ENCODE measurements around the gene PHLDB2. TPM values are rescaled to one million over a fixed set of nuclear protein-coding genes. Genes with fewer than 3 reads are reported as not detected.

The PHLDB2 gene
- total and polyA plus RNA-seq, 2 of the 8 experiments (the other 6 are each of a cell fraction or from before 2014, with no cell fraction given) = 5.8 to 22.6 TPM

- H2BK120ac ChIP-seq (replicated peaks; ENCODE audit: low read depth, low read length) = no peak overlapping the region
- FAIRE-seq (no peak), DNase-seq (ENCODE audit: low read depth in 1 of 2, low spot score in 2 of 2) (no peak)
- H3K36me3 ChIP-seq (ENCODE audit: control insufficient read depth in 2 of 4, insufficient read depth in 4 of 4, low read length in 3 of 4) = peaks cover 0 to 8% (median 4%) of the 10 kb centered on the region in 4 experiments; a peak in 3 of 8 replicates
- H4K91ac ChIP-seq (replicated peaks; ENCODE audit: insufficient read length, low read length) = no peak overlapping the region
- no peak overlapping the region for H4K8ac ChIP-seq (ENCODE audit: extremely low read depth, insufficient read depth, low read length)
- H3K14ac ChIP-seq (ENCODE audit: insufficient read length) = no peak overlapping the region
- ChIA-PET POLR2A (ENCODE audit: partially characterized antibody) (interaction anchor here (0.7 kb wide), 1 partner anchor 15 kb away, joined by 3 read pairs; no protein-coding TSS in a partner anchor), CTCF (ENCODE audit: partially characterized antibody) (interaction anchor here (1.0 to 1.9 kb wide), 2 partner anchors 14 to 29 kb away, joined by 4 to 7 read pairs; partner anchors contain the start of gene TAGLN3)
- H3K4ac ChIP-seq (replicated peaks; ENCODE audit: insufficient read length, low read depth, low read length) = no peak overlapping the region
- no peak overlapping the region for H2AFZ ChIP-seq (ENCODE audit: low read length)
- H3K9ac ChIP-seq (replicated peaks in 1 of 4; ENCODE audit: extremely low read depth in 1 of 4, low read depth in 3 of 4, low read length in 3 of 4) = no peak overlapping the region
- H3K18ac ChIP-seq (ENCODE audit: extremely low read depth, low read length) = no peak overlapping the region
- H3K4me2 ChIP-seq (ENCODE audit: insufficient read depth in 1 of 2, low read depth in 2 of 2, low read length in 2 of 2) = no peak overlapping the region
- H2BK12ac ChIP-seq (ENCODE audit: low read depth, low read length) = no peak overlapping the region
- H2BK15ac ChIP-seq (ENCODE audit: low read length) = no peak overlapping the region
- H3K4me3 ChIP-seq (ENCODE audit: extremely low read depth in 1 of 4, insufficient read depth in 2 of 4, low read depth in 3 of 4, low read length in 4 of 4) = no peak overlapping the region
- no peak overlapping the region for H3K27ac ChIP-seq (ENCODE audit: low read depth, low read length)
- no peak overlapping the region for H2BK5ac ChIP-seq (ENCODE audit: low read depth, low read length)
- no peaks in the 10 kb centered on the region for H3K23me2 ChIP-seq (ENCODE audit: low read depth, low read length)
- no peak overlapping the region for H2BK20ac ChIP-seq (ENCODE audit: low read length)
- H3K79me2 ChIP-seq (ENCODE audit: control insufficient read depth in 1 of 2, insufficient read depth in 2 of 2, low read length in 2 of 2) = peaks cover 0 to 12% of the 10 kb centered on the region in 2 experiments; a peak in 3 of 4 replicates
- no peak for TF ChIP-seq CHD1 (IDR thresholded peaks at IDR 0.05; ENCODE audit: low read depth, low read length)
- TF ChIP-seq NANOG (IDR thresholded peaks at IDR 0.05; ENCODE audit: insufficient read depth, low read depth, low read length, poor library complexity, severe bottlenecking) = no peak
- no peak for TF ChIP-seq MAFK (IDR thresholded peaks at IDR 0.05; ENCODE audit: low read depth, low read length)
- no peak for TF ChIP-seq BRCA1 (IDR thresholded peaks at IDR 0.05; ENCODE audit: low read depth, low read length)
- H3K27me3 ChIP-seq (replicated peaks in 1 of 4; ENCODE audit: control insufficient read depth in 3 of 4, extremely low read depth in 1 of 4, insufficient read depth in 3 of 4, low read length in 3 of 4) = no peaks in the 10 kb centered on the region
- H3K56ac ChIP-seq (replicated peaks; ENCODE audit: insufficient read length, low read depth, low read length) = no peak overlapping the region
- peaks cover 0 to 2% of the 10 kb centered on the region in 2 experiments for H4K20me1 ChIP-seq (replicated peaks in 1 of 2; ENCODE audit: control insufficient read depth in 1 of 2, insufficient read depth in 2 of 2, low read length in 2 of 2)
- H3K4me1 ChIP-seq (replicated peaks in 1 of 4; ENCODE audit: control insufficient read depth in 3 of 4, insufficient read depth in 4 of 4, low read length in 3 of 4) = no peaks in the 10 kb centered on the region
- H3K23ac ChIP-seq (ENCODE audit: insufficient read length) = no peak overlapping the region
- no peaks in the 10 kb centered on the region for H3K9me3 ChIP-seq (ENCODE audit: insufficient read depth in 2 of 2, low read depth in 1 of 2, low read length in 1 of 2)
- no peak overlapping the region for H2AK5ac ChIP-seq (ENCODE audit: low read depth, low read length)
- no peak overlapping the region for H4K5ac ChIP-seq (ENCODE audit: insufficient read length, low read depth, low read length)
- no peaks in the 10 kb centered on the region; the same call in 1 of the 2 replicates for H3K79me1 ChIP-seq (ENCODE audit: low read depth, low read length)
- WGBS, 2 experiments (ENCODE audit: extremely low coverage in 1 of 2, insufficient coverage in 1 of 2, insufficient read length in 1 of 2, insufficient replicate concordance in 2 of 2, low coverage in 1 of 2, low lambda C conversion rate in 2 of 2, missing lambda C conversion rate in 1 of 2) = 78% methylated on average over 2 of the region's 2 CpGs; no CpG with 5 or more reads in 1 of the 2 experiments
Observed at GRCh38 chr3:111984636-111985298, 125.7 kb downstream of the PHLDB2 start.

Data from H1 (cell line).